Measurements from ENCODE around the gene PCYOX1L.

Gene PCYOX1L

GRCh38 chr5:149338364-149338763 lies 19.5 kb upstream of the PCYOX1L start:
- no peak for DNase-seq

GRCh38 chr5:149340920-149341319 lies 16.9 kb upstream of the PCYOX1L start:
- no peak for DNase-seq

GRCh38 chr5:149341876-149342275 lies 16.0 kb upstream of the PCYOX1L start:
- DNase-seq: no peak

GRCh38 chr5:149344151-149344550 lies 13.7 kb upstream of the PCYOX1L start:
- no peak for DNase-seq

GRCh38 chr5:149345147-149345891 lies 12.5 kb upstream of the PCYOX1L start, which contains the start of gene GRPEL2:
Gene GRPEL2, plus strand, starts transcription at chr5:149345499. Its CDS starts 41 bp downstream, at chr5:149345540.
- DNase-seq: peak; percentile 37

- no peak for DNase-seq
Observed at GRCh38 chr5:149345892-149346222, 12.0 kb upstream of the PCYOX1L start.

GRCh38 chr5:149348518-149348917 lies 9.3 kb upstream of the PCYOX1L start:
- no peak for DNase-seq

- no peak for DNase-seq
Observed at GRCh38 chr5:149349382-149349781, 8.5 kb upstream of the PCYOX1L start.

GRCh38 chr5:149352169-149352568 lies 5.7 kb upstream of the PCYOX1L start:
- no peak for DNase-seq

- no peak for DNase-seq
Observed at GRCh38 chr5:149353911-149354310, 3.9 kb upstream of the PCYOX1L start.

- no peak for DNase-seq
Observed at GRCh38 chr5:149355688-149356087, 2.2 kb upstream of the PCYOX1L start.

- DNase-seq: no peak
Observed at GRCh38 chr5:149356391-149356790, 1.5 kb upstream of the PCYOX1L start.

GRCh38 chr5:149358294-149358651 lies 427 bp downstream of the PCYOX1L start:
- DNase-seq: no peak

GRCh38 chr5:149358868-149359495 lies 1.1 kb downstream of the PCYOX1L start:
- no peak for DNase-seq

GRCh38 chr5:149360272-149360671 lies 2.4 kb downstream of the PCYOX1L start:
- DNase-seq: no peak

- DNase-seq: no peak
Observed at GRCh38 chr5:149362541-149362940, 4.7 kb downstream of the PCYOX1L start.

- DNase-seq: no peak
Observed at GRCh38 chr5:149363358-149363757, 5.5 kb downstream of the PCYOX1L start.

GRCh38 chr5:149363936-149364335 lies 6.1 kb downstream of the PCYOX1L start:
- DNase-seq: no peak

GRCh38 chr5:149364719-149365118 lies 6.9 kb downstream of the PCYOX1L start:
- DNase-seq: no peak

GRCh38 chr5:149365418-149365817 lies 7.6 kb downstream of the PCYOX1L start:
- DNase-seq: no peak

GRCh38 chr5:149366169-149366729 lies 8.4 kb downstream of the PCYOX1L start:
- DNase-seq: no peak

GRCh38 chr5:149367249-149367971 lies 9.6 kb downstream of the PCYOX1L start:
- DNase-seq: no peak

- no peak for DNase-seq
Observed at GRCh38 chr5:149367972-149368645, 10.3 kb downstream of the PCYOX1L start.

Measured in NCI-H1417 treated with DMSO at 0.1 percent for 48 hours (cell line).